Sigmoid colon (tissue), 4 donors: ENCODE measurements around the gene TMEM138.

Experiments
- EP300 ChIP-seq, 4 donors: sonication (generic); formaldehyde crosslinking; IDR thresholded peaks; one replicate each; pipeline ENCODE4 v1.6.1; 2017; ENCODE audit warnings: antibody characterized with exemption in 4 of 4
- POLR2A ChIP-seq, 2 donors: fragments of 450-650 bp; IDR thresholded peaks; one replicate each; pipeline ENCODE4 v1.6.1; 2016; ENCODE audit warnings: antibody characterized with exemption in 2 of 2, mild to moderate bottlenecking in 2 of 2, moderate library complexity in 2 of 2
- POLR2AphosphoS5 ChIP-seq, 4 donors: sonication (generic); formaldehyde crosslinking; IDR thresholded peaks; one replicate each; pipeline ENCODE4 v1.6.1; 2017; ENCODE audit warnings: antibody characterized with exemption in 4 of 4
- TF ChIP-seq, protein P1 (sequence below), 4 experiments: fragments of 450-650 bp in 3 of 4; fragments of 200-600 bp in 1 of 4; IDR thresholded peaks; one replicate each; pipeline ENCODE4 v1.5.1; 2016 to 2019; ENCODE audit warnings: antibody characterized with exemption in 4 of 4, mild to moderate bottlenecking in 3 of 4, moderate library complexity in 2 of 4

- TF ChIP-seq, protein P1, sequence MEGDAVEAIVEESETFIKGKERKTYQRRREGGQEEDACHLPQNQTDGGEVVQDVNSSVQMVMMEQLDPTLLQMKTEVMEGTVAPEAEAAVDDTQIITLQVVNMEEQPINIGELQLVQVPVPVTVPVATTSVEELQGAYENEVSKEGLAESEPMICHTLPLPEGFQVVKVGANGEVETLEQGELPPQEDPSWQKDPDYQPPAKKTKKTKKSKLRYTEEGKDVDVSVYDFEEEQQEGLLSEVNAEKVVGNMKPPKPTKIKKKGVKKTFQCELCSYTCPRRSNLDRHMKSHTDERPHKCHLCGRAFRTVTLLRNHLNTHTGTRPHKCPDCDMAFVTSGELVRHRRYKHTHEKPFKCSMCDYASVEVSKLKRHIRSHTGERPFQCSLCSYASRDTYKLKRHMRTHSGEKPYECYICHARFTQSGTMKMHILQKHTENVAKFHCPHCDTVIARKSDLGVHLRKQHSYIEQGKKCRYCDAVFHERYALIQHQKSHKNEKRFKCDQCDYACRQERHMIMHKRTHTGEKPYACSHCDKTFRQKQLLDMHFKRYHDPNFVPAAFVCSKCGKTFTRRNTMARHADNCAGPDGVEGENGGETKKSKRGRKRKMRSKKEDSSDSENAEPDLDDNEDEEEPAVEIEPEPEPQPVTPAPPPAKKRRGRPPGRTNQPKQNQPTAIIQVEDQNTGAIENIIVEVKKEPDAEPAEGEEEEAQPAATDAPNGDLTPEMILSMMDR (IDR thresholded peaks at IDR 0.05) = no peak
- no peak for TF ChIP-seq EP300 (IDR thresholded peaks at IDR 0.05)
- TF ChIP-seq POLR2A (IDR thresholded peaks at IDR 0.05) = no peak
- no peak for TF ChIP-seq POLR2AphosphoS5 (IDR thresholded peaks at IDR 0.05)
These were observed 56.0 kb downstream of the TMEM138 start for GRCh38 chr11:61418136-61418535.
